A673 (cell line): ENCODE measurements around the gene TMEM198. TPM values are rescaled to one million over a fixed set of nuclear protein-coding genes. Genes with fewer than 3 reads are reported as not detected.
A peak's percentile ranks its signal among the peaks of the same experiment; 100 is the strongest.

Experiments
- BruUV-seq: library from RNA; stranded (reverse); fragments of 400-500 nt; replicated peaks from 2 replicates; lab custom pipeline; 2021; lab: Mats Ljungman, UMichigan
- CTCF ChIA-PET: fragments of 300-600 bp; sonication (Branson Sonifier 250); formaldehyde crosslinking; loops from one replicate; lab custom pipeline; 2022; ENCODE audit warnings: antibody characterized with exemption; lab: Charles Lee
- POLR2A ChIA-PET: fragments of 300-600 bp; sonication (Branson Sonifier 250); formaldehyde crosslinking; loops from one replicate; lab custom pipeline; 2022; ENCODE audit warnings: antibody characterized with exemption; ENCODE audit not compliant: low non-redundant PET; lab: Charles Lee
- DNase-seq: peaks from one replicate; pipeline ENCODE4 v3.0.0-alpha.2; 2015; ENCODE audit warnings: low spot score
- H3K27ac ChIP-seq: fragments of 200-600 bp; sonication (generic); 2 replicates; pipeline ENCODE4 v1.5.1; 2016; ENCODE audit warnings: mixed run types, low read depth, mild to moderate bottlenecking, mixed read lengths, antibody characterized with exemption, low read length; ENCODE audit not compliant: poor library complexity, severe bottlenecking
- H3K27me3 ChIP-seq: fragments of 200-600 bp; sonication (generic); replicated peaks from 2 replicates; pipeline ENCODE4 v1.6.1; 2017; ENCODE audit warnings: mixed run types, low read depth, mild to moderate bottlenecking, mixed read lengths, antibody characterized with exemption, low read length; ENCODE audit not compliant: insufficient read depth, poor library complexity
- H3K36me3 ChIP-seq: fragments of 200-600 bp; sonication (generic); 2 replicates; pipeline ENCODE4 v1.6.1; 2016; ENCODE audit warnings: mixed run types, mild to moderate bottlenecking, mixed read lengths, antibody characterized with exemption, low read length; ENCODE audit not compliant: insufficient read depth, poor library complexity, severe bottlenecking
- H3K4me1 ChIP-seq: fragments of 200-600 bp; sonication (generic); 2 replicates; pipeline ENCODE4 v1.6.1; 2017; ENCODE audit warnings: mixed run types, mild to moderate bottlenecking, mixed read lengths, antibody characterized with exemption, low read length; ENCODE audit not compliant: insufficient read depth, poor library complexity, severe bottlenecking
- H3K4me3 ChIP-seq: fragments of 200-600 bp; sonication (generic); 2 replicates; pipeline ENCODE4 v1.5.1; 2016; ENCODE audit warnings: low read depth, mixed run types, mild to moderate bottlenecking, mixed read lengths, low read length; ENCODE audit not compliant: poor library complexity, severe bottlenecking
- H3K9me3 ChIP-seq: fragments of 200-600 bp; sonication (generic); 2 replicates; pipeline ENCODE4 v1.6.1; 2016; ENCODE audit warnings: mixed run types, low read depth, mild to moderate bottlenecking, mixed read lengths, antibody characterized with exemption, low read length; ENCODE audit not compliant: poor library complexity, severe bottlenecking
- EZH2 ChIP-seq: fragments of 200-600 bp; sonication (generic); IDR thresholded peaks from 2 replicates; pipeline ENCODE4 v1.6.1; 2017; ENCODE audit warnings: borderline replicate concordance, low read depth, mild to moderate bottlenecking, mixed read lengths, antibody characterized with exemption, low read length; ENCODE audit not compliant: poor library complexity, severe bottlenecking
- intact Hi-C: fragments of 100-400 bp; cut with micrococcal nuclease; formaldehyde crosslinking; loops from one replicate; pipeline ENCODE4 v1.10.0; 2022; ENCODE audit not compliant: unreplicated experiment
- total RNA-seq: library from RNA; stranded (reverse); gene quantifications from 2 replicates; pipeline ENCODE4 v1.2.3, GENCODE V29; 2021
- TF ChIP-seq, protein P1 (sequence below): fragments of 300-800, 200-600 bp; sonication (generic); conservative IDR thresholded peaks from 2 replicates; pipeline ENCODE4 v1.5.1; 2017; ENCODE audit warnings: low read depth, mild to moderate bottlenecking, antibody characterized with exemption, low read length, moderate library complexity, mixed read lengths

The TMEM198 gene
- total RNA-seq, 1 experiment from 2014 or later, result 4.6 TPM

DNA sequence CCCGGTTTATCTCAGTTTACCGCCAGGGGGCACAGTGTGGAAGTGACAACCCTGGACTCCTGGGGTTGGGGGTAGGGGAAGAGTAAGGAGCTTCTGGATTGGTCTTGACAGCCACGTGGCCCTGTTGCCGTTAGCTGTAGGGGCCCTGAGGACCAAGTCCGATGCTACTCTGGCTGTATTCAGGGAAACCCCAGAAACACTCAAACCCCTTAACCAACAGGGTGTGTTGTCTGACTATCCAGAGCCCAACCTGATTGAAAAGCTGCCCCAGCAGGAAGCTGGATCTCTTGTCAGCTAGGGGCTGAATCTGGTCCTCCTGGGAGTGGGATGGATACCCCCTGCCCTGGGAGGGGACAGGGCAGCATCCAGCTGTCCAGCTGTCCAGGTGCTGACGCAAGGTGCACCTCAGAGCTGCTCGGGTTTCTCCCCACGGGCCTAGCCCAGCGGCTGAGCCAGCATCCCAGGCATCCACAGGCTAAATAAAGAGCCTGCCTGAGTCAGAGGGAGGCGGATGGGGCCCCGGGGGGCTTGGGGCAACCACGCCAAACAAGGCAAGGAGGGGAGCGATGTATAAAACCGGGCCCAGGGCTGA, 48.2 kb upstream of the TMEM198 start:
- no TSS peak for BruUV-seq
- intact Hi-C loops, result loop anchor here (1.0 kb wide), 1 partner anchor 35 kb away; no protein-coding TSS in a partner anchor
- peak; percentile 91 for DNase-seq
- Histone ChIP-seq H3K36me3 (no peaks in the 10 kb centered on the region), H3K4me3 (no peak overlapping the region), H3K9me3 (no peaks in the 10 kb centered on the region), H3K27ac (no peak overlapping the region), H3K27me3 (no peaks in the 10 kb centered on the region), H3K4me1 (peaks cover 32% of the 10 kb centered on the region)
- TF ChIP-seq, protein P1, sequence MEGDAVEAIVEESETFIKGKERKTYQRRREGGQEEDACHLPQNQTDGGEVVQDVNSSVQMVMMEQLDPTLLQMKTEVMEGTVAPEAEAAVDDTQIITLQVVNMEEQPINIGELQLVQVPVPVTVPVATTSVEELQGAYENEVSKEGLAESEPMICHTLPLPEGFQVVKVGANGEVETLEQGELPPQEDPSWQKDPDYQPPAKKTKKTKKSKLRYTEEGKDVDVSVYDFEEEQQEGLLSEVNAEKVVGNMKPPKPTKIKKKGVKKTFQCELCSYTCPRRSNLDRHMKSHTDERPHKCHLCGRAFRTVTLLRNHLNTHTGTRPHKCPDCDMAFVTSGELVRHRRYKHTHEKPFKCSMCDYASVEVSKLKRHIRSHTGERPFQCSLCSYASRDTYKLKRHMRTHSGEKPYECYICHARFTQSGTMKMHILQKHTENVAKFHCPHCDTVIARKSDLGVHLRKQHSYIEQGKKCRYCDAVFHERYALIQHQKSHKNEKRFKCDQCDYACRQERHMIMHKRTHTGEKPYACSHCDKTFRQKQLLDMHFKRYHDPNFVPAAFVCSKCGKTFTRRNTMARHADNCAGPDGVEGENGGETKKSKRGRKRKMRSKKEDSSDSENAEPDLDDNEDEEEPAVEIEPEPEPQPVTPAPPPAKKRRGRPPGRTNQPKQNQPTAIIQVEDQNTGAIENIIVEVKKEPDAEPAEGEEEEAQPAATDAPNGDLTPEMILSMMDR, result peak; percentile 86; the same call in 1 of the 2 replicates
- no peak for TF ChIP-seq EZH2
- ChIA-PET CTCF (interaction anchor here (0.6 to 6.8 kb wide), 13 partner anchors 9 to 93 kb away, joined by 3 to 101 read pairs (median 6); partner anchors contain the start of gene ASIC4), POLR2A (interaction anchor here (0.6 to 0.9 kb wide), 2 partner anchors 11 to 14 kb away, joined by 4 to 9 read pairs; no protein-coding TSS in a partner anchor)

DNA sequence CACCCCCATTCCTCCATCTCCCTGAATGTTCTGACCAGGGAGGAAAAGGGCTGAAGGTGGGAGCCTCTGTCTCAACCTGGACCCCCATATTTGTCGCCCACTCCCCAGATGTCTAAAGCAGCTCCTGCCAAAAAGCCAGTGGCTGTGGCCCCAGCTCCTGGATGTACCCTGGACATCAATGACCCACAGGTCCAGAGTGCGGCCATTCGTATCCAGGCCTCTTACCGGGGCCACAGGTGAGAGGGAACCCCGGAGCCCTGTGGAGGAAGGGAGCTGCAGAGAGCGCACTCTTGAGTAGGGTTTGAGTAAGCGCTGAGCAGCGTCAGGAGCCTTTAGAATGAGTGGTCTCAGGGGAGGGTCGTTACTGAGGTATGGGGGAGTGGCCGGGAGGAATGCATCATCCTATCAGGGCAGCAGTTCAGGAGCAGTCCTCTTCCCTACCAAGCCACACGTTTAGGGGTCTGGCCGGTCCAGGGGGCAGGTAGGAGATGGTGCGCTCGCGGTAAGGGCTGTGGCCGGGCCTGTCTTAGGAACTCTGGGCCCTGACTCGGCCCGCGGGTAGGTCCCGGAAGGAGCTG, 47.5 kb upstream of the TMEM198 start:
- CTCF ChIA-PET, result interaction anchor here (0.8 to 6.8 kb wide), 11 partner anchors 9 to 34 kb away, joined by 3 to 101 read pairs (median 7); partner anchors contain the start of gene ASIC4
- no peak for DNase-seq
- no peaks in the 10 kb centered on the region for H3K9me3 ChIP-seq
- intact Hi-C loops, result no loop called here
- POLR2A ChIA-PET, result interaction anchor here (0.6 to 0.9 kb wide), 2 partner anchors 12 to 13 kb away, joined by 4 to 9 read pairs; no protein-coding TSS in a partner anchor
- TF ChIP-seq, protein P1, result no peak
- no peak for TF ChIP-seq EZH2
- H3K27ac ChIP-seq, result no peak overlapping the region
- H3K36me3 ChIP-seq, result no peaks in the 10 kb centered on the region
- BruUV-seq, result no TSS peak
- no peak overlapping the region for H3K4me3 ChIP-seq
- H3K4me1 ChIP-seq, result peaks cover 29% of the 10 kb centered on the region
- H3K27me3 ChIP-seq, result no peaks in the 10 kb centered on the region

DNA sequence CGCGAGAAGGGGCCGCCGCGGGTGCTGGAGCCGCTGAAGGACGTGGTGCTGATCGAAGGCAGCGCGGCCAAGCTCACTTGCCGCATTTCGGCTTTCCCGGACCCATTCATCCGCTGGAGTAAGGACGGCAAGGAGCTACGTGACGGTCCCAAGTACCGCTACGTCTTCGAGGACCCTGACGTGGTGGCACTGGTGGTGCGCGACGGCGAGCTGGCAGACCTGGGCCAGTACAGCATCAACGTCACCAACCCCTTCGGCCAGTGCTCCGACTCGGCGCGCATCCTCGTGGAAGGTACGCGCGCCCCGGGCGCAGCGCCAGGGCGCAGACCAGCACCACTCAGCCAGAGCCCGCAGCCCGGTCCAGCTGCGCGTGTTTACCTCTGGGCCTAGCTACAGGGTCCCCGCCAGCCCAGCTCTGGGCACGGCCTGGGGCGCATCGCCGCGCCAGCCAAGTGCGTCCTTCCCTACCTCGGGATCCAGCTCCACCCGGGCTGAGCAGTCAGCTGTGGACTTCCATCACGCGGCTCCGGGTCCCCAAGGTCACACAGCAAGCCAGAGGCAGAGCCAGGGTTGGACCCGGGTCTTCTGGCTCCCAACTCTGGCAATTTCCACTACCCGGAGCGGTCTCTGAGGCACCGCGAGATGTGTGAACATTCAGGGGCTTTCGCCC, 46.9 kb upstream of the TMEM198 start:
- intact Hi-C loops, result no loop called here
- ChIA-PET CTCF (interaction anchor here (0.8 to 6.8 kb wide), 3 partner anchors 13 to 34 kb away, joined by 3 to 101 read pairs (median 4); no protein-coding TSS in a partner anchor), POLR2A (no interaction called here)
- no peak overlapping the region for H3K4me3 ChIP-seq
- TF ChIP-seq EZH2, result no peak
- TF ChIP-seq, protein P1, result no peak
- H3K27ac ChIP-seq, result no peak overlapping the region
- H3K4me1 ChIP-seq, result peaks cover 26% of the 10 kb centered on the region
- no peaks in the 10 kb centered on the region for H3K9me3 ChIP-seq
- H3K36me3 ChIP-seq, result no peaks in the 10 kb centered on the region
- BruUV-seq, result no TSS peak
- no peaks in the 10 kb centered on the region for H3K27me3 ChIP-seq
- no peak for DNase-seq
